B cell (primary cell): ENCODE measurements around the gene ELMOD2. TPM values are rescaled to one million over a fixed set of nuclear protein-coding genes. Genes with fewer than 3 reads are reported as not detected.

Experiments used
- ATAC-seq: fragments of 200-7000 bp; cut with Tn5 transposase; one replicate; pipeline ENCODE4 v1.10.0; 2021; ENCODE audit warnings: low read depth, mild to moderate bottlenecking, moderate number of reproducible peaks, moderate library complexity
- CTCF ChIA-PET: fragments of 350-600 bp; sonication (Branson Sonifier 250); formaldehyde crosslinking; loops from one replicate; lab custom pipeline; 2021; ENCODE audit warnings: antibody characterized with exemption, inconsistent platforms; lab: Charles Lee
- POLR2A ChIA-PET: fragments of 350-600 bp; sonication (Branson Sonifier 250); formaldehyde crosslinking; loops from one replicate; lab custom pipeline; 2021; ENCODE audit warnings: antibody characterized with exemption; lab: Charles Lee
- DNase-seq: peaks from one replicate; pipeline ENCODE4 v3.0.0; 2013
- H2AFZ ChIP-seq: 2 replicates; pipeline ENCODE4 v1.6.1; 2012; ENCODE audit warnings: mild to moderate bottlenecking, low read depth, low read length; ENCODE audit not compliant: insufficient read depth, poor library complexity, severe bottlenecking
- H3K27ac ChIP-seq, 2 donors: 1 replicate in 1 of 2; 2 replicates in 1 of 2; pipeline ENCODE4 v1.5.1; 2012 to 2013; ENCODE audit warnings: low read length in 2 of 2, mild to moderate bottlenecking in 2 of 2, moderate library complexity in 1 of 2
- H3K27me3 ChIP-seq, 4 experiments: fragments of 200-600 bp in 1 of 4; sonication (generic) in 1 of 4; replicated peaks in 1 of 4; 1 replicate in 2 of 4; 2 replicates in 2 of 4; pipeline versions ENCODE4 v1.6.1 to v1.7.0; 2013 to 2016; ENCODE audit warnings: low read length in 3 of 4, mild to moderate bottlenecking in 2 of 4, mixed read lengths in 1 of 4, moderate library complexity in 1 of 4; ENCODE audit not compliant: insufficient read depth in 4 of 4, control insufficient read depth in 3 of 4; ENCODE audit errors: control extremely low read depth in 1 of 4
- H3K36me3 ChIP-seq, 2 experiments: replicated peaks in 1 of 2; 1 replicate in 1 of 2; 2 replicates in 1 of 2; pipeline versions ENCODE4 v1.6.1 to v1.7.1; 2013; ENCODE audit warnings: low read length in 1 of 2; ENCODE audit not compliant: insufficient read depth in 2 of 2, control insufficient read depth in 1 of 2; ENCODE audit errors: control extremely low read depth in 1 of 2, extremely low read depth in 1 of 2
- H3K4me1 ChIP-seq, 2 donors: fragments of 200-600 bp in 1 of 2; sonication (generic) in 1 of 2; 1 replicate in 1 of 2; 2 replicates in 1 of 2; pipeline versions ENCODE4 v1.5.1 to v1.6.1; 2013 to 2017; ENCODE audit warnings: low read length in 2 of 2; ENCODE audit not compliant: control insufficient read depth in 2 of 2, insufficient read depth in 2 of 2
- H3K4me2 ChIP-seq: replicated peaks from 2 replicates; pipeline ENCODE3; 2012; ENCODE audit warnings: mild to moderate bottlenecking, low read depth, low read length; ENCODE audit not compliant: poor library complexity, severe bottlenecking
- H3K4me3 ChIP-seq, 5 experiments: fragments of 200-600 bp in 1 of 5; sonication (generic) in 1 of 5; 1 replicate in 3 of 5; 2 replicates in 2 of 5; pipeline versions ENCODE4 v1.5.1 to v1.7.0; 2011 to 2016; ENCODE audit warnings: low read length in 4 of 5, mild to moderate bottlenecking in 4 of 5, low read depth in 2 of 5, control low read depth in 1 of 5, moderate library complexity in 1 of 5; ENCODE audit not compliant: insufficient read depth in 1 of 5; ENCODE audit errors: control extremely low read depth in 1 of 5, extremely low read depth in 1 of 5
- H3K79me2 ChIP-seq: fragments of 200-600 bp; sonication (generic); one replicate; pipeline ENCODE4 v1.6.0; 2016; ENCODE audit warnings: low read length; ENCODE audit not compliant: control insufficient read depth, insufficient read depth
- H3K9ac ChIP-seq: fragments of 200-600 bp; sonication (generic); 2 replicates; pipeline ENCODE4 v1.6.1; 2017; ENCODE audit warnings: mild to moderate bottlenecking, low read length, moderate library complexity
- H3K9me3 ChIP-seq, 3 donors: one replicate each; pipeline versions ENCODE4 v1.6.1 to v1.7.1; 2013; ENCODE audit warnings: low read length in 2 of 3; ENCODE audit not compliant: control insufficient read depth in 2 of 3, insufficient read depth in 1 of 3; ENCODE audit errors: control extremely low read depth in 1 of 3
- H4K20me1 ChIP-seq: 2 replicates; pipeline ENCODE4 v1.6.0; 2012; ENCODE audit warnings: mild to moderate bottlenecking, low read length; ENCODE audit not compliant: insufficient read depth, control insufficient read depth, poor library complexity, severe bottlenecking
- H3K27ac Mint-ChIP-seq: one replicate; pipeline ENCODE4 v1.8.0; 2021; ENCODE audit warnings: mixed read lengths
- H3K27me3 Mint-ChIP-seq: one replicate; pipeline ENCODE4 v1.8.0; 2021; ENCODE audit warnings: mixed read lengths
- H3K4me1 Mint-ChIP-seq: one replicate; pipeline ENCODE4 v1.8.0; 2021; ENCODE audit warnings: mixed read lengths
- H3K4me3 Mint-ChIP-seq: one replicate; pipeline ENCODE4 v1.8.0; 2021; ENCODE audit warnings: mixed read lengths
- H3K9me3 Mint-ChIP-seq: one replicate; pipeline ENCODE4 v1.8.0; 2022; ENCODE audit warnings: mixed read lengths; ENCODE audit not compliant: insufficient read depth
- CTCF ChIP-seq: fragments of 200-600 bp; IDR thresholded peaks from one replicate; pipeline ENCODE4 v1.8.0; 2022; ENCODE audit warnings: antibody characterized with exemption, mild to moderate bottlenecking
- EZH2 ChIP-seq: IDR thresholded peaks from 2 replicates; pipeline ENCODE4 v1.6.1; 2012; ENCODE audit warnings: borderline replicate concordance, low read depth, mild to moderate bottlenecking, moderate library complexity, low read length; ENCODE audit not compliant: insufficient read depth, poor library complexity, severe bottlenecking
- WGBS: methylation state at CpG from one replicate; pipeline ENCODE4 v1.1.5; 2013; ENCODE audit warnings: missing lambda C conversion rate; ENCODE audit not compliant: insufficient coverage; 5-methylcytosine and 5-hydroxymethylcytosine counted together
- intact Hi-C: fragments of 100-400 bp; cut with micrococcal nuclease; formaldehyde crosslinking; loops from one replicate; pipeline ENCODE4 v1.10.0; 2022
- polyA plus RNA-seq: library from polyadenylated mRNA; depleted of rRNA; stranded (reverse); fragments of >200 nt; gene quantifications from 2 replicates; pipeline ENCODE4 v1.2.3, GENCODE V29; 2012
- total RNA-seq, 2 donors: library from RNA; stranded (reverse); fragments of 120-200 nt in 1 of 2; gene quantifications; 1 replicate in 1 of 2; 2 replicates in 1 of 2; pipeline versions ENCODE4 v1.2.3 to v1.2.4, GENCODE V29; 2013 to 2022

ELMOD2 gene
- total and polyA plus RNA-seq, 2 donors (not counting 1 experiment from before 2014, with no cell fraction given) = 2.2 to 25.3 TPM

DNA sequence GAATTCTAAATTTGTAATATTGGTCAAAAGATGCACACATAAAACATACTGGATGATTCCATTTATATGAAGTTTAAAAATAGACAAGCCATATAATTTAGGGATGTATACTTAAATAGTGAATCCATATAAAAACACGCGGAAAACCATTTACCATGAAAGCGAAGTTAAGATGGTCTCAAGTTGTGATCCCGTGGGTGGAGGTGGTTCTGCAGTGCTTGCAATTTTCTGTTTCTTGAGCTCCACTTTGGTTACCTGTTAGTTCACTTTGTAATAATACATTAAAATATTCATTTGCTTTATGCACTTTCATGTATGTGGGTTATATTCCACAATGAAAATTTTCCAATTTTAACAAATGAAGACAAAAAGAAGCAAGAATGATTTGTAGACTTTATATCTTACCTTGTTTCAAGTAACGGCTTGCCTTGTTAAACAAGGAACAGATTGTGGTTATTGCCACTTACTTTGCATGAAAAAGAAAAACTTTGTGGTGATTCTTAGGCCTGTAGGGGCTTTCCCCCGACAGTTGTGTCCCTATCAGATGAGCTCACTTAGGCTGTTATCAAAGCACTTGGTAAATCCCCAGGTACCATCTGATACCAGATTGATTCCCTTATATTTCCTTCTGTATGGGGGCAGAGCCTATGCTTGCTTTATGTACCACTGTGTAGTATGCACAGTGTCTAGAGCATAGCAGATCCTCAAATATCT is 32.6 kb downstream of the ELMOD2 start:
- H3K4me3 ChIP-seq = no peak overlapping the region
- Mint-ChIP-seq H3K9me3 (no peaks in the 10 kb centered on the region), H3K4me3 (peak overlapping the region; percentile 5)

More for the DNA sequence above, 32.6 kb downstream of the ELMOD2 start:
- peaks cover 35% of the 10 kb centered on the region for H3K27me3 Mint-ChIP-seq
- H3K4me1 Mint-ChIP-seq = peaks cover 20% of the 10 kb centered on the region
- intact Hi-C loops = loop anchor here (1.0 to 10.0 kb wide), 2 partner anchors 32 to 402 kb away; partner anchors contain the start of genes ELMOD2 and MAML3
- H3K4me1 ChIP-seq = peaks cover 16% of the 10 kb centered on the region in 2 donors
- TF ChIP-seq EZH2 (no peak), CTCF (no peak)
- H3K79me2 ChIP-seq = no peaks in the 10 kb centered on the region
- ChIA-PET POLR2A (no interaction called here), CTCF (interaction anchor here (0.6 to 2.1 kb wide), 3 partner anchors 9 to 197 kb away, joined by 3 to 5 read pairs (median 3); no protein-coding TSS in a partner anchor)
- H3K27ac Mint-ChIP-seq = no peak overlapping the region
- H3K27ac ChIP-seq = no peak overlapping the region
- H3K4me2 ChIP-seq = peak overlapping the region; percentile 33
- peak; percentile 82 for DNase-seq
- no peaks in the 10 kb centered on the region for H3K36me3 ChIP-seq
- WGBS = 0% methylated on average over 1 of the region's 6 CpGs
- no peaks in the 10 kb centered on the region for H4K20me1 ChIP-seq
- H3K9ac ChIP-seq = no peak overlapping the region
- ATAC-seq = peak; percentile 95
- H2AFZ ChIP-seq = no peak overlapping the region
- no peaks in the 10 kb centered on the region for H3K9me3 ChIP-seq
- H3K27me3 ChIP-seq = peaks cover 0 to 35% (median 24%) of the 10 kb centered on the region in 4 experiments
